ENCODE measurements around the gene TOP3B.
"Not testable (repeated sequence)": the region's sequence is repeated elsewhere in the genome, so short reads cannot be mapped to it uniquely, and the experiment has no call there.

The TOP3B gene

GRCh38 chr22:21921184-21921721 is 61.3 kb downstream of the TOP3B start:
- no peak for DNase-seq

- DNase-seq, result no peak
Observed at GRCh38 chr22:21920341-21921183, 62.0 kb downstream of the TOP3B start.

- no peak for DNase-seq
Observed at GRCh38 chr22:21919526-21920307, 62.9 kb downstream of the TOP3B start.

GRCh38 chr22:21918466-21919185 is 64.0 kb downstream of the TOP3B start:
- DNase-seq, result no peak

GRCh38 chr22:21917959-21918261 is 64.7 kb downstream of the TOP3B start:
- no peak for DNase-seq

- no peak for DNase-seq
Observed at GRCh38 chr22:21917181-21917958, 65.2 kb downstream of the TOP3B start.

GRCh38 chr22:21916309-21916918 is 66.2 kb downstream of the TOP3B start:
- DNase-seq, result no peak

- DNase-seq, result no peak
Observed at GRCh38 chr22:21915624-21916308, 66.8 kb downstream of the TOP3B start.

GRCh38 chr22:21914033-21914642 is 68.4 kb downstream of the TOP3B start:
- DNase-seq, result not testable (repeated sequence)

- DNase-seq, result not testable (repeated sequence)
Observed at GRCh38 chr22:21910367-21910766, 72.2 kb downstream of the TOP3B start.

GRCh38 chr22:21909871-21910270 is 72.7 kb downstream of the TOP3B start:
- DNase-seq, result no peak

GRCh38 chr22:21907638-21908522 is 74.7 kb downstream of the TOP3B start:
- DNase-seq, result no peak
